HCT116 (cell line): ENCODE measurements around the gene RNF217. TPM values are rescaled to one million over a fixed set of nuclear protein-coding genes. Genes with fewer than 3 reads are reported as not detected.

Experiments used
- ATAC-seq: fragments of 200-7000 bp; cut with Tn5 transposase; 2 replicates; pipeline ENCODE4 v1.9.1; 2020; ENCODE audit warnings: mild to moderate bottlenecking, moderate library complexity
- BruUV-seq: library from RNA; stranded (reverse); fragments of 400-500 nt; replicated peaks from 2 replicates; lab custom pipeline; 2021; lab: Mats Ljungman, UMichigan
- CTCF ChIA-PET: fragments of 300-600 bp; sonication (Branson Sonifier 250); formaldehyde crosslinking; loops from one replicate; lab custom pipeline; 2021; ENCODE audit warnings: antibody characterized with exemption; lab: Charles Lee
- POLR2A ChIA-PET: fragments of 300-600, 350-600 bp; sonication (Branson Sonifier 250); formaldehyde crosslinking; loops from one replicate; lab custom pipeline; 2021; ENCODE audit warnings: antibody characterized with exemption; lab: Charles Lee
- RAD21 ChIA-PET, 2 experiments: fragments of 300-600 bp; sonication (Branson Sonifier 250); formaldehyde crosslinking; loops; one replicate each; lab custom pipeline; 2023; ENCODE audit warnings: low total read pairs in 2 of 2; ENCODE audit not compliant: uncharacterized antibody in 2 of 2, unreplicated experiment in 2 of 2, low non-redundant PET in 1 of 2; lab: Charles Lee
- DNase-seq: peaks from one replicate; pipeline ENCODE4 v3.0.0-alpha.2; 2010; ENCODE audit warnings: low read depth, low spot score
- H2AFZ ChIP-seq: fragments of 200-600 bp; shearing (Covaris generic), sonication (generic); 2 replicates; pipeline ENCODE4 v1.6.1; 2017; ENCODE audit warnings: low read depth, mixed run types, mixed read lengths, antibody characterized with exemption, low read length; ENCODE audit not compliant: poor library complexity, severe bottlenecking
- H3K27ac ChIP-seq: 2 replicates; pipeline ENCODE4 v1.5.1; 2012; ENCODE audit warnings: low read depth, low read length
- H3K27me3 ChIP-seq: fragments of 200-600 bp; sonication (generic); 2 replicates; pipeline ENCODE4 v1.6.1; 2016; ENCODE audit warnings: mixed run types, low read length, mixed read lengths; ENCODE audit not compliant: insufficient read depth
- H3K36me3 ChIP-seq, 2 experiments: fragments of 200-500 bp in 1 of 2; fragments of 200-600 bp in 1 of 2; sonication (Bioruptor generic) in 1 of 2; sonication (generic) in 1 of 2; 2 replicates each; pipeline versions ENCODE4 v1.5.1 to v1.6.1; 2014 to 2016; ENCODE audit warnings: low read length in 2 of 2, inconsistent platforms in 1 of 2, mixed read lengths in 1 of 2, mixed run types in 1 of 2; ENCODE audit not compliant: insufficient read depth in 2 of 2, control insufficient read depth in 1 of 2
- H3K4me1 ChIP-seq, 2 experiments: fragments of 200-600 bp in 1 of 2; sonication (generic) in 1 of 2; 2 replicates each; pipeline versions ENCODE4 v1.5.1 to v1.6.1; 2012 to 2017; ENCODE audit warnings: low read length in 2 of 2, inconsistent platforms in 1 of 2, mild to moderate bottlenecking in 1 of 2, mixed read lengths in 1 of 2, mixed run types in 1 of 2, moderate library complexity in 1 of 2; ENCODE audit not compliant: insufficient read depth in 2 of 2, control insufficient read depth in 1 of 2
- H3K4me2 ChIP-seq: fragments of 200-600 bp; sonication (generic); 2 replicates; pipeline ENCODE4 v1.6.1; 2017; ENCODE audit warnings: mixed run types, low read length, mixed read lengths
- H3K4me3 ChIP-seq, 2 experiments: fragments of 200-600 bp in 1 of 2; sonication (generic) in 1 of 2; replicated peaks in 1 of 2; 2 replicates each; pipeline ENCODE4 v1.5.1; 2011 to 2016; ENCODE audit warnings: low read length in 2 of 2, control low read depth in 1 of 2, low read depth in 1 of 2, mild to moderate bottlenecking in 1 of 2, mixed read lengths in 1 of 2, mixed run types in 1 of 2
- H3K79me2 ChIP-seq: fragments of 200-600 bp; sonication (generic); 2 replicates; pipeline ENCODE4 v1.6.1; 2017; ENCODE audit warnings: mild to moderate bottlenecking, mixed run types, low read length, moderate library complexity, mixed read lengths; ENCODE audit not compliant: insufficient read depth
- H3K9ac ChIP-seq: fragments of 200-600 bp; sonication (generic); 2 replicates; pipeline ENCODE4 v1.6.1; 2016; ENCODE audit warnings: low read length, mixed read lengths
- H3K9me2 ChIP-seq: fragments of 200-600 bp; sonication (generic), shearing (Covaris generic); 2 replicates; pipeline ENCODE4 v1.6.1; 2017; ENCODE audit warnings: mixed run types, mild to moderate bottlenecking, moderate library complexity; ENCODE audit not compliant: insufficient read depth
- H3K9me3 ChIP-seq, 2 experiments: fragments of 200-500 bp in 1 of 2; fragments of 200-600 bp in 1 of 2; sonication (Bioruptor generic) in 1 of 2; sonication (generic) in 1 of 2; 2 replicates each; pipeline ENCODE4 v1.6.1; 2014 to 2017; ENCODE audit warnings: low read length in 2 of 2, mixed read lengths in 2 of 2, inconsistent platforms in 1 of 2, low read depth in 1 of 2, mild to moderate bottlenecking in 1 of 2, mixed run types in 1 of 2, moderate library complexity in 1 of 2; ENCODE audit not compliant: control insufficient read depth in 1 of 2, insufficient read depth in 1 of 2
- H4K20me1 ChIP-seq: fragments of 200-600 bp; sonication (generic), shearing (Covaris generic); 2 replicates; pipeline ENCODE4 v1.6.1; 2017; ENCODE audit warnings: mixed run types, mild to moderate bottlenecking, moderate library complexity; ENCODE audit not compliant: insufficient read depth
- ATF3 ChIP-seq: IDR thresholded peaks from 2 replicates; pipeline ENCODE4 v1.6.1; 2012
- CBX3 ChIP-seq: IDR thresholded peaks from 2 replicates; pipeline ENCODE4 v1.6.1; 2012; ENCODE audit warnings: low read depth
- CEBPB ChIP-seq: IDR thresholded peaks from 2 replicates; pipeline ENCODE4 v1.6.1; 2012; ENCODE audit warnings: low read depth
- EGR1 ChIP-seq: IDR thresholded peaks from 2 replicates; pipeline ENCODE4 v1.6.1; 2012; ENCODE audit warnings: low read depth
- ELF1 ChIP-seq: IDR thresholded peaks from 2 replicates; pipeline ENCODE4 v1.6.1; 2012; ENCODE audit warnings: low read depth, borderline replicate concordance
- EZH2 ChIP-seq: fragments of 200-600 bp; sonication (generic); IDR thresholded peaks from 2 replicates; pipeline ENCODE4 v1.6.1; 2017; ENCODE audit warnings: antibody characterized with exemption, mixed run types
- FOSL1 ChIP-seq: IDR thresholded peaks from 2 replicates; pipeline ENCODE4 v1.6.1; 2012; ENCODE audit warnings: low read depth
- JUND ChIP-seq: IDR thresholded peaks from 2 replicates; pipeline ENCODE4 v1.6.1; 2012
- POLR2A ChIP-seq: IDR thresholded peaks from 2 replicates; pipeline ENCODE4 v1.7.0; 2011; ENCODE audit warnings: borderline replicate concordance; ENCODE audit not compliant: insufficient read depth, insufficient read length; ENCODE audit errors: extremely low read depth
- RAD21 ChIP-seq: IDR thresholded peaks from 2 replicates; pipeline ENCODE4 v1.6.1; 2012; ENCODE audit warnings: low read depth, mild to moderate bottlenecking
- REST ChIP-seq: IDR thresholded peaks from 2 replicates; pipeline ENCODE4 v1.6.1; 2012; ENCODE audit warnings: low read depth
- SIN3A ChIP-seq: IDR thresholded peaks from 2 replicates; pipeline ENCODE4 v1.6.1; 2012; ENCODE audit warnings: low read depth
- SP1 ChIP-seq: IDR thresholded peaks from 2 replicates; pipeline ENCODE4 v1.6.1; 2012; ENCODE audit warnings: low read depth
- SRF ChIP-seq: IDR thresholded peaks from 2 replicates; pipeline ENCODE4 v1.6.1; 2012; ENCODE audit warnings: low read depth
- YY1 ChIP-seq: IDR thresholded peaks from 2 replicates; pipeline ENCODE4 v1.6.1; 2011; ENCODE audit warnings: low read length, low read depth, moderate library complexity, mild to moderate bottlenecking; ENCODE audit not compliant: insufficient replicate concordance; ENCODE audit errors: extremely low read depth
- ZNF274 ChIP-seq: fragments of 200-500 bp; sonication (Bioruptor generic); IDR thresholded peaks from 2 replicates; pipeline ENCODE4 v1.6.1; 2014; ENCODE audit warnings: mild to moderate bottlenecking, low read depth, low read length, inconsistent platforms
- intact Hi-C: fragments of 100-400 bp; cut with micrococcal nuclease; formaldehyde crosslinking; loops from 2 replicates; pipeline ENCODE4 v1.10.0; 2022
- total RNA-seq: library from RNA; stranded (reverse); gene quantifications from one replicate; pipeline ENCODE4 v1.2.1, GENCODE V29; 2021; ENCODE audit not compliant: unreplicated experiment

Gene RNF217
- total RNA-seq, 1 experiment from 2014 or later = 20.4 TPM

- no peak for TF ChIP-seq ZNF274
- no peak for TF ChIP-seq EGR1
- RAD21 ChIA-PET = no interaction called here
- Histone ChIP-seq H3K9me3 (peaks cover 0 to 9% of the 10 kb centered on the region in 2 experiments; a peak in 1 of 4 replicates), H3K4me2 (no peak overlapping the region), H4K20me1 (no peaks in the 10 kb centered on the region; the same call in 1 of the 2 replicates), H3K4me1 (peaks cover under 1 to 19% of the 10 kb centered on the region in 2 experiments; a peak in 2 of 4 replicates), H3K27ac (no peak overlapping the region), H3K27me3 (no peaks in the 10 kb centered on the region), H3K79me2 (peaks cover 53% of the 10 kb centered on the region), H2AFZ (no peak overlapping the region), H3K36me3 (peaks cover 0 to 16% of the 10 kb centered on the region in 2 experiments; a peak in 2 of 4 replicates), H3K4me3 (no peak overlapping the region), H3K9ac (no peak overlapping the region), H3K9me2 (no peaks in the 10 kb centered on the region)
- DNase-seq (no peak), ATAC-seq (no peak)
- POLR2A ChIA-PET = no interaction called here
- no TSS peak for BruUV-seq
- CTCF ChIA-PET = no interaction called here
- intact Hi-C loops = no loop called here
Observed at GRCh38 chr6:124978451-124979293, 16.4 kb downstream of the RNF217 start.

DNA sequence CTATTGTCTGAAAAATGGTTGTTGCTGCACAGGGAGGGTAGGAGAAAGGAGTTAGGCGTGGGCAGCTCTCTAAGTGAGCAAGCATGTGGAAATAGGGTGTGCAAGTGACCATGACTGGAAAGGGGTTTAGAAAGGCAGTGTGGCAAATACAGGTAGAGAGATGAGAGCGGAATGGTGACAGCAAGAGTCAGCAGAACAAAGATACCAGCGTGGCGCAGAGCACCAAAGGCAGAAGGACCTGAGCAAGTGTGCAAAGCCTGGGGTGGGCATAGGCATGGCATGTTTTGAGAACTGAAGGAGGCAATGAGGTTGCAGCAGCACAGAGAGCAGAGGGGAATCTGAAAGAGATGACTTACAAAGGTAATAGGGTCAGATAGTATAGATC is 17.0 kb downstream of the RNF217 start:
- Histone ChIP-seq H3K4me3 (no peak overlapping the region), H3K36me3 (peaks cover 0 to 16% of the 10 kb centered on the region in 2 experiments; a peak in 2 of 4 replicates), H3K79me2 (peaks cover 55% of the 10 kb centered on the region), H3K4me2 (no peak overlapping the region), H3K4me1 (peaks cover 3 to 25% of the 10 kb centered on the region in 2 experiments; a peak in 2 of 4 replicates), H2AFZ (no peak overlapping the region), H3K9ac (no peak overlapping the region), H3K9me2 (no peaks in the 10 kb centered on the region), H4K20me1 (no peaks in the 10 kb centered on the region; the same call in 1 of the 2 replicates), H3K9me3 (peaks cover 0 to 9% of the 10 kb centered on the region in 2 experiments; a peak in 1 of 4 replicates), H3K27ac (no peak overlapping the region), H3K27me3 (no peaks in the 10 kb centered on the region)
- ChIA-PET POLR2A (no interaction called here), RAD21 (no interaction called here), CTCF (no interaction called here)
- BruUV-seq = no TSS peak
- ATAC-seq = no peak
- DNase-seq = no peak
- intact Hi-C loops = no loop called here
- TF ChIP-seq RAD21 (no peak), CEBPB (no peak), POLR2A (no peak), JUND (no peak), EZH2 (no peak), SIN3A (no peak), ZNF274 (no peak), ELF1 (no peak), YY1 (no peak), SRF (no peak), REST (no peak), SP1 (no peak), EGR1 (no peak), CBX3 (no peak), ATF3 (no peak), FOSL1 (no peak)
